DOHH2 (cell line): ENCODE results near the gene FRY.

Experiments
- EZH2phosphoT487 ChIP-seq: fragments of 200-600 bp; sonication (generic); IDR thresholded peaks from 2 replicates; pipeline ENCODE4 v1.6.1; 2017; ENCODE audit warnings: borderline replicate concordance, mild to moderate bottlenecking, antibody characterized with exemption, low read length, moderate library complexity, mixed read lengths
- TF ChIP-seq, protein P1 (sequence below): fragments of 200-600 bp; sonication (generic); IDR thresholded peaks from one replicate; pipeline ENCODE4 v1.5.1; 2014; ENCODE audit warnings: antibody characterized with exemption, mild to moderate bottlenecking, low read depth, low read length; ENCODE audit not compliant: poor library complexity, severe bottlenecking

DNA sequence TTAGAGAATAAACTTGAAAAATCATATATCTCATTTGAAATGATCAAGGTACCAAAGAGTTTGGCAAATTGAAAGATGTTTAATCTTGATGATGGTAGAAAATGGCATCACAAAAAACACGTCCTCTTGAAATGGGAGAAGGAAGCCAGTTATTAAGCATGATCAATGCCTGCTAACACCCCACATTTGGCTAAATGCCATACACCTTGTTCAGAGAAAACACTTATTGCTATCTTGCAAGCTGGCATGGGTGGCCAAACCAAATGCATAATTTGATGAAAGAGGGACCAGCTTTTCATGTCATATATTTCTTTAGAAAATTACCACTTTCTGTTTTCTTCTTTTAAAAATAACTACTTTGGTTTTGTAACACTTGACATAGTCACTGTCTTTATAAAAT lies 142.3 kb downstream of the FRY start:
- TF ChIP-seq, protein P1, sequence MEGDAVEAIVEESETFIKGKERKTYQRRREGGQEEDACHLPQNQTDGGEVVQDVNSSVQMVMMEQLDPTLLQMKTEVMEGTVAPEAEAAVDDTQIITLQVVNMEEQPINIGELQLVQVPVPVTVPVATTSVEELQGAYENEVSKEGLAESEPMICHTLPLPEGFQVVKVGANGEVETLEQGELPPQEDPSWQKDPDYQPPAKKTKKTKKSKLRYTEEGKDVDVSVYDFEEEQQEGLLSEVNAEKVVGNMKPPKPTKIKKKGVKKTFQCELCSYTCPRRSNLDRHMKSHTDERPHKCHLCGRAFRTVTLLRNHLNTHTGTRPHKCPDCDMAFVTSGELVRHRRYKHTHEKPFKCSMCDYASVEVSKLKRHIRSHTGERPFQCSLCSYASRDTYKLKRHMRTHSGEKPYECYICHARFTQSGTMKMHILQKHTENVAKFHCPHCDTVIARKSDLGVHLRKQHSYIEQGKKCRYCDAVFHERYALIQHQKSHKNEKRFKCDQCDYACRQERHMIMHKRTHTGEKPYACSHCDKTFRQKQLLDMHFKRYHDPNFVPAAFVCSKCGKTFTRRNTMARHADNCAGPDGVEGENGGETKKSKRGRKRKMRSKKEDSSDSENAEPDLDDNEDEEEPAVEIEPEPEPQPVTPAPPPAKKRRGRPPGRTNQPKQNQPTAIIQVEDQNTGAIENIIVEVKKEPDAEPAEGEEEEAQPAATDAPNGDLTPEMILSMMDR = no peak
- TF ChIP-seq EZH2phosphoT487 = no peak
